Activated CD4-positive, alpha-beta T cell treated with anti-CD3 and anti-CD28 coated beads, Interleukin-2, amount 50 U/mL, for 4 hours (primary cell): Measurements from ENCODE around the gene PHTF2.
"Not testable (repeated sequence)": the region's sequence is repeated elsewhere in the genome, so short reads cannot be mapped to it uniquely, and the experiment has no call there.

Experiments used
- DNase-seq, 2 experiments: peaks; one replicate each; pipeline ENCODE4 v3.0.0-alpha.2; 2020

Gene PHTF2

GRCh38 chr7:77798394-77799077 lies at the start of gene PHTF2, which contains the start of gene TMEM60:
PHTF2 (plus strand) TSS chr7:77798773.
TMEM60 (minus strand) TSS chr7:77798434; CDS start chr7:77794373, 4,061 bp downstream.
- peak; percentile 88 to 90 for DNase-seq

- DNase-seq: no peak
Observed at GRCh38 chr7:77752016-77752415, 46.6 kb upstream of the PHTF2 start.

- no peak for DNase-seq
Observed at GRCh38 chr7:77753173-77753572, 45.4 kb upstream of the PHTF2 start.

- no peak for DNase-seq
Observed at GRCh38 chr7:77757589-77757988, 41.0 kb upstream of the PHTF2 start.

- DNase-seq: peak; percentile 62 to 67
Observed at GRCh38 chr7:77759294-77759889, 39.2 kb upstream of the PHTF2 start.

GRCh38 chr7:77760809-77761453 lies 37.6 kb upstream of the PHTF2 start:
- no peak for DNase-seq

GRCh38 chr7:77765481-77765880 lies 33.1 kb upstream of the PHTF2 start:
- no peak for DNase-seq

GRCh38 chr7:77765906-77766800 lies 32.4 kb upstream of the PHTF2 start:
- no peak for DNase-seq

GRCh38 chr7:77766801-77767605 lies 31.6 kb upstream of the PHTF2 start:
- DNase-seq: no peak

GRCh38 chr7:77770316-77770715 lies 28.3 kb upstream of the PHTF2 start:
- no peak for DNase-seq

GRCh38 chr7:77771901-77772300 lies 26.7 kb upstream of the PHTF2 start:
- DNase-seq: no peak

- DNase-seq: no peak
Observed at GRCh38 chr7:77778535-77778934, 20.0 kb upstream of the PHTF2 start.

- DNase-seq: no peak
Observed at GRCh38 chr7:77782383-77782782, 16.2 kb upstream of the PHTF2 start.

- no peak for DNase-seq
Observed at GRCh38 chr7:77783111-77783510, 15.5 kb upstream of the PHTF2 start.

- DNase-seq: no peak
Observed at GRCh38 chr7:77783545-77783944, 15.0 kb upstream of the PHTF2 start.

- not testable (repeated sequence) for DNase-seq
Observed at GRCh38 chr7:77784426-77784825, 14.1 kb upstream of the PHTF2 start.

- no peak for DNase-seq
Observed at GRCh38 chr7:77786018-77786417, 12.6 kb upstream of the PHTF2 start.

- DNase-seq: no peak
Observed at GRCh38 chr7:77786741-77787140, 11.8 kb upstream of the PHTF2 start.

GRCh38 chr7:77788327-77788902 lies 10.2 kb upstream of the PHTF2 start:
- no peak for DNase-seq

GRCh38 chr7:77791336-77791735 lies 7.2 kb upstream of the PHTF2 start:
- DNase-seq: no peak

GRCh38 chr7:77791956-77792355 lies 6.6 kb upstream of the PHTF2 start:
- no peak for DNase-seq

GRCh38 chr7:77794000-77794399 lies 4.6 kb upstream of the PHTF2 start:
- DNase-seq: no peak
